Fibroblast of villous mesenchyme (primary cell): ENCODE results near the gene AMMECR1. TPM values are rescaled to one million over a fixed set of nuclear protein-coding genes. Genes with fewer than 3 reads are reported as not detected.

Experiments used
- DNase-seq: peaks from one replicate; pipeline ENCODE4 v3.0.0-alpha.2; 2010; ENCODE audit warnings: low read depth
- H3K4me3 ChIP-seq: 2 replicates; pipeline ENCODE4 v1.5.1; 2011; ENCODE audit warnings: low read depth, mild to moderate bottlenecking, low read length
- CTCF ChIP-seq: IDR thresholded peaks from 2 replicates; pipeline ENCODE4 v1.5.1; 2012; ENCODE audit warnings: low read depth, mild to moderate bottlenecking, low read length; ENCODE audit not compliant: insufficient read depth
- total RNA-seq: library from RNA; depleted of rRNA; stranded (reverse); fragments of >200 nt; gene quantifications from 2 replicates; pipeline ENCODE4 v1.2.3, GENCODE V29; 2012

The AMMECR1 gene
- total RNA-seq, 1 donor = 21.6 TPM

GRCh38 chrX:110302975-110303374 lies 14.9 kb downstream of the AMMECR1 start:
- TF ChIP-seq CTCF = no peak
- no peak for DNase-seq
- no peak overlapping the region for H3K4me3 ChIP-seq

- no peak for DNase-seq
- H3K4me3 ChIP-seq = no peak overlapping the region
- TF ChIP-seq CTCF = no peak
Measured at GRCh38 chrX:110301194-110301593, 16.7 kb downstream of the AMMECR1 start.

- H3K4me3 ChIP-seq = no peak overlapping the region
- TF ChIP-seq CTCF = no peak
- no peak for DNase-seq
Measured at GRCh38 chrX:110294087-110294486, 23.8 kb downstream of the AMMECR1 start.

GRCh38 chrX:110293658-110294057 lies 24.2 kb downstream of the AMMECR1 start:
- no peak overlapping the region for H3K4me3 ChIP-seq
- no peak for DNase-seq
- no peak for TF ChIP-seq CTCF

- peak; percentile 77 for DNase-seq
- no peak overlapping the region for H3K4me3 ChIP-seq
- TF ChIP-seq CTCF = no peak
Measured at GRCh38 chrX:110287605-110288004, 30.3 kb downstream of the AMMECR1 start.

GRCh38 chrX:110286106-110286505 lies 31.8 kb downstream of the AMMECR1 start:
- TF ChIP-seq CTCF = no peak
- peak; percentile 83 for DNase-seq
- no peak overlapping the region for H3K4me3 ChIP-seq

- DNase-seq = peak; percentile 69
- TF ChIP-seq CTCF = no peak
- H3K4me3 ChIP-seq = no peak overlapping the region
Measured at GRCh38 chrX:110284159-110284558, 33.7 kb downstream of the AMMECR1 start.
